ENCODE data around the gene CPXM2. TPM values are rescaled to one million over a fixed set of nuclear protein-coding genes. Genes with fewer than 3 reads are reported as not detected.

CPXM2 gene
- total RNA-seq, 2 experiments from 2014 or later = not detected

DNA sequence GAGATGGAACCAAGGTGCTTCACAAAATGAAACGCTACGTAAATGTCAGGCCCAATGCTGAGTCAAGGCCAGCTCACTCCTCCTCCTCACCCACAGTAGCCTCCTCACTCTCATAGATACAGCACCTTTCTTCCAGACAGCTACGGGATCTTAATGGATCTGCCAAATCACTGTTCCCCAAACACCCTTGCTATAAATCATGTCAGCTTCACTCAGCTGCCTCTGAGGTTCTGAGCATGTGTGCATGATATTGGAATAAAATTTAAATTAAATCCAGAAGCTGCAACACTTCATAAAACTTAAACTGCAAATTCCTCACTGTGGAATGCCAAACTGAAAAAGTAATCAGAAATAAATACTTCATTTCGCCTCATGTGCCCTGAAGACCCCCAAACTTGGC lies 14.7 kb upstream of the CPXM2 start:
- ChIA-PET CTCF (no interaction called here), POLR2A (no interaction called here)

DNA sequence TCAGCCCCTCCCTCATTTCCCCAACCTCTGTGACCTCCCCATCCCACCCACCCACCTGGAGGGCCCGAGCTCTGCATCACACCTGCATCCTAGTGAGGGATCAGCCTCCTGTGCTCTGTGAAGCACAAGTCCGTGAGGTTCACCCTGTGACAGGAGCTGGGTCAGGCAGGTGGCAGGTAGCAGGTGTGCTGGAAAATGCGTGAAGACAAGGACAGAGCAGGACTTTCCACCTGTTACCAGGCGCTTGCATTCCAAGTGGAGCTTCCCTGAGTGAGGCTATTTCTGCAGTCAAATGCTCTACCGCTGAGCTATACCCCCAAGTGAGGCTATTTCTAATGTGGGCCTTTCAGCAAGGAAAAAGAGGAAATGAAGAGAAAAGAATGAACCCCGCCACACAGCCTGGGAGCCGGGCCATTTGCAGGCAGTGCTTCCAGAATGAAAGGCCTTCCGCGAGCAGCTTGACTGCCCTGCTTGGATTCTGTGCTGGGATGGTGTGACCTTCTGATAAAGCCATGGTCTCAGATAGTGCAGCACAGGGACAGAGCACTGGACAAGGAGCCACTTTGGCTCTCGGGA lies 13.3 kb upstream of the CPXM2 start:
- ChIA-PET POLR2A (no interaction called here), CTCF (no interaction called here)

DNA sequence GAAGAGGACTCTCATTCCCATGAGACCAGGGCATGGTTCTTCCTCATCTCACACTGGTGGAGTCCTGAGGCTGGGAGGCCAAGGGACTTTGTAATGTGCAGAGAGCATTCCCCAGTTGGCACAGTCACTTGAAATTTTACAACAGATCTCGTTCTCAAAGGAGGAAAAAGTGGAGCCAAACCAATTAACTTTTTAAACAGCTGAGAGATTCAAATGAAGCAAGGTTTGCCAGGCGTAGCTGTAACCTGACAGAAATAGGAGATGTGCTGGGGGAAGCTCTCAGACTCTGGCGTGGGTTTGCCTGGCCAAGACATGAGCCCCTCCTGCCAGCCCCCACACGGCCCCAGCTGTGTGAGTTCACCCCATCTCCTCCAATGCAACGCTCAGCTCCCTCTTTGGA lies 12.0 kb upstream of the CPXM2 start:
- ChIA-PET POLR2A (no interaction called here), CTCF (no interaction called here)

DNA sequence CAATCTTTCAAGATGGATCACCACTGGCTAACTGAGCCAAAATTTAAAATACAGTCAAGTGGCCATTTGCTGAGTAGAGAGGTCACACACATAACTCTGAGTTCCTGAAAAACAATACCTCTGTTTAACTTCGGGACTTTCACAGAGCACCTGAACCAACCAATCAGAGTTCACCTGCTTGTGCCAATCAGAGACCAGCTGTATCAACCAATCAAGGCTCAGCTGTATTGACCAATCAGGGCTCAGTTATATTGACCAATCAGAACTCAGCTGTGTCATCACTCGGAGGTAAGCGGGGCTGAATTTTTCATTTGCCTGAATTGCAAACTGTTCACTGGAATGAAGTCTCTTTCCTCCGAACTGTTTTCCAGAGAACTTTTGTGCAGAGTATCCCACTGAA lies 10.0 kb upstream of the CPXM2 start:
- ChIA-PET CTCF (no interaction called here), POLR2A (no interaction called here)

DNA sequence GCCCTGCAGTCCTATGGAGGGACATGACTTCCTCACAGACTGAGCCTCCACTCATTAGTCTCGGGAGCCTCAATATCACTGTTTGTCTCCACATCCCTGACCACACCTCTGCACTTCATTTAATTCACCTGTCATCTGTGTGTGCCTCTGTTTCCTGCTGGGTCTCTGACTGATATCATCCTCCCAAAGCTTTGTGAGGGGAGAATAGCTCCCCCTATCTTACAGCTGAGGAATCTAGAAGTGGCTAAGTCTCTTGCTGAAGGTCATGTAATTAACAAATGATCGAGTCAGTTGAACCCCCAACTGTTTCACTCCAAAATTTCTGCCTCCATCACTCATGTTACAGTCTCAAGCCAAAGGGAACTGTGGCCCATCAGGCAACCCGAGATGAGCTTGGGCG lies 5.5 kb upstream of the CPXM2 start:
- ChIA-PET CTCF (no interaction called here), POLR2A (no interaction called here)

DNA sequence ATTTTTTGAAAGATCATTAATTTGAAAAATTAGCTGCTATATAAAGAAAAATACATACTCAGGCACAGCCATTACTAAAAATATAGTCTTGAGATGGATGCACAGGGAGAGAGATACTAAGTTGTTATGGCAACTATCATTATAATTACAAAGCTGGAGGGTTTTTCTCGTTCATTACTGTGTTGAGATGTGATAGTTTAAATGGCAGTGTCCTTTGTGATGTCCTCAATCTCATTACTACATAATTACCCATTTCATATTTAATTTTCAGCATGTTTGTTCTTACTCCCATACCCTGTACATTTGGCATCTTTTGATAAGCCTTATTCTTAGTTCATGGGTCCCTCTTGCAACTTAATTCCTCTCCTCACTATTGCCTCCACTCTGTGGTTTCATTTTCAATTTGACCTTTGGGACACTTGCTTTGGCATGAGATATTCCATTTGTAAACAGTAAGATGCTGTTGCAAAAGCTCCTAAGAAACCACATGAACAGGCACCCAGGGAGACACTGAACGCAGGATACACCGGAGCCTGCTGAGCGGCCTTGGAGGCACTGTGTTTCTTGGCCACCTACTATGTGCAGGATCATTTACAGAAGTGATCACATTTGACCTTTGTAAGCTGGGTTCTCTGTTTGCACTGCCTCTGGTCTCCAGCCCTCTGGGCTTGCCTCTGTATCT lies 4.8 kb upstream of the CPXM2 start:
- POLR2A ChIA-PET = no interaction called here
- CTCF ChIA-PET = no interaction called here

DNA sequence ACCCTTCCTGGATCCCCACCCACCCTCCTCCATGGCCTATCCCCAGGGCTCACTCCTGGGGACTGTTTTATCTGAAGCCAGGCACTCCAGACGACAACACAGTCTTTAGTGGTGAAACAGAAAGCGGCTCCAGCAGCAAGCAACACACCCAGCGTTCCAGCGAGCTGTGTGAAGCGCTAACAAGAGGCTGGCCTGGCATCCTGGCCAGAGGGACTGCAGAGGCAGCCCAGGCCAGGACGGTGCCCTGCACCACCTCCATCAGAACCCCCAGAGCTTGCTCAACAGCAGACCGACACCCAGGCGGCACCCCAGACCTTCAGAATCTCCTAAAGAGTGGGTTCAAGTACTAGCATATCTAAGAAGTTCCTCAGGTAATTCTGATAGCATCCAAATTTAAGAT lies 2.0 kb upstream of the CPXM2 start:
- POLR2A ChIA-PET = no interaction called here
- CTCF ChIA-PET = no interaction called here

DNA sequence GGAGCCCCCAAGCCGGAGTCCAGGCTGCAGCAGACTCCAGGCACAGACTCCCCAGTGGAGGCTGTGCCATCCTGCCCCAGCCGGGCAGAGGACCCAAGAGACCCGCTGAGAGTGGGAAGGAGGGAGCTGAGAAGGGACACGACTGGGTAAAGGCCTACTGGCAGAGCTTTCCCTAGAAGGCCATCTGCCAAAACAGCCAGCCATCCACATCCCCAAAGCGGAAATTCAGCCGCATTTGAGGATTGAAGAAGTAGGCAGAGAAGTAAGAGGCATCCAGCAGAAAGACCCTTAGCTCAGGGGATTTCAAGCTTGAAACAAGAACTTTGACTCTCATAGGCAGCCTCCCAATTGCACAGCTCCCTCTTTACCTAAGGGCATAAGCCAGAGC lies 857 bp downstream of the CPXM2 start:
- CTCF ChIA-PET = no interaction called here
- POLR2A ChIA-PET = no interaction called here

DNA sequence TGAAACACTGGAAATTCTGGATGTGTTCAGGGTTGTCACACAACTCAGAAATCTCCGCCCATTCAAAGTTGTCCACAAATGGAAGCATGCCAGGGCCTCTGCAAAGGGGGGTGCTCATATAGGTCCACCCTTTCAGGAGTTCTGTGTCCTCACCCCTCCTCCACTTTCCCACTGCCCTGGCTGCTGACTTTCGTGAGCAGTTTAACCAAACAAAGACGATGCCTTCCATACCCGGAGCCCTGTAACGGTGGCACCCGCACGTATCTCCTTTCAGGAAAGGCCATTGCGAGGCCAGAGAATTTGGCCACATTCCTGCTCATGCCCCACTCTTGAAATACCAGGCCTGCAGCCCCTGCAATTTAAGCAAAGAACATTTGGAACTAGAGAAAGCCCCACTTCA lies 1.4 kb downstream of the CPXM2 start:
- CTCF ChIA-PET = no interaction called here
- POLR2A ChIA-PET = no interaction called here

DNA sequence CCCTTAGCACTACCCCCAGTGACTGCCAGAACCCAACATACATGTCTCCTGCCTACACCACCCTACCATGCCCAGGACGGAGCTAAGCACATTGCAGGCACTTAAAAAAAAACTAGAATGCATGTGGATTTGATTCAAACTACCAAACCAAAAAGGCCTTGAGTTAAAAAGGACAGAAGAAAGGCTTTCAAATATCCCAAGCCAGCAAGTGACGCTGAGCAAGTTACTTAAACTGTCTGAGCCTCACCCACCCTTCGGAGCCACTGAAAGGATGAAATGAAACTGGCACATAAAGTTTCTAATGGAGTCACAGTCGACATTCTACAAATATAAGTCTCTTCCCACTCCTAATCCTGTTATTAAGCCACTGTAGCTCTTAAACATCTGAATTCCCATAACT lies 1.8 kb downstream of the CPXM2 start:
- POLR2A ChIA-PET = no interaction called here
- CTCF ChIA-PET = no interaction called here

DNA sequence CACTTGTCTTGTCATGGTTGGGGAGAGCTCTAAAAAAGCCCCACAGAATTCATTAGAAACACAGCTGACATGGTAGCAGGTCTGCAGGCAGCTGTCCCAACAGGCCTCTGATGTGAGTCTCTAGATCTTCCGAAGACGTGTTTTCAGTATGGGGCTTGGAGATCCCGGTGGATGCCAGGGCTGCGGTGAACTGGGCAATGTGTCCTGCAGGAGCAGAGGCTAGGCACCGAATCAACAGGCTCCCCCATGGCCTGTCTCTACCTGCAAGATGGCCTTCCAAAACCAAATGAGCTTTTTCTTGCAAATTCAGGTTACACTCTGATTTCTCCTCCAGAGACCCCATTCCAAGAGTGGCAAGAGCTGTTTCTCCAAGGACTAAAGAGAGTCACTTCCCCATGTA lies 2.9 kb downstream of the CPXM2 start:
- CTCF ChIA-PET = no interaction called here
- POLR2A ChIA-PET = no interaction called here

DNA sequence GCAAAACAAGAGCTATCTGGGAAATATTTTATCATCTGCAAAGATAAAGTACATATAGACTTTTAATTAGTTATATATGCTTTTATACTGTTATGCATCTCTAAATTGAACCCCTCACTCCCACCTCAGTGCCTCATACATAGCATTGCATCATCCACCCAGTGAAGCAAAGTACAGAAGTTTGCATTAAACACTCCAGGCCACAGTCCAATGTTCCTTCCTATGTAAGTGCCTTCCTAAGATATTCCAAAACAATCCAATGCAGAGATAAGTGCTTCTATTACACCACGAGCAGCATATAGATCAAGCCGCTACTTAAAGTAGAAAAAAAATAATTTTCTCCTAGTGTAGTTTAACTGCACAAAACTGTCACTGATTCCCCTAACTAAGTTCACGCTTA lies 3.4 kb downstream of the CPXM2 start:
- CTCF ChIA-PET = no interaction called here
- POLR2A ChIA-PET = no interaction called here

DNA sequence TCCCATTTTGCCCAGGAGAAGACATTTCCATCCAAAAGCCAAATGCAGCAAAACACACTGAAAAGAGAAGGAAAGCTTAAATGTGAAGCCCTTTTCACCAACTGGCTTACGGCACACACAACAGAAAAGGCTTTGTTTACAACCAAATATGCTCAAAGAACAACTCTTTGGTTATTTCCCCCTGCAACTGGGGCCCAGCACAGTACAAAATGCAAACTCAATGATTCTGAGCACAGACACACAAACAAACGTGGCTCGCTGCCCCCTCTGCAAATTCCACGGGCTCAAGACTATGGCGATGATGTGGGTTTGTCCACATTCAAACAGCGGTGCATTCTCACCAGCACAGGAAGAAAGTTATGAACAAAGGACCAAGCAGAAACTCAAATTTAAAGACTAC lies 5.3 kb downstream of the CPXM2 start:
- CTCF ChIA-PET = no interaction called here
- POLR2A ChIA-PET = no interaction called here

DNA sequence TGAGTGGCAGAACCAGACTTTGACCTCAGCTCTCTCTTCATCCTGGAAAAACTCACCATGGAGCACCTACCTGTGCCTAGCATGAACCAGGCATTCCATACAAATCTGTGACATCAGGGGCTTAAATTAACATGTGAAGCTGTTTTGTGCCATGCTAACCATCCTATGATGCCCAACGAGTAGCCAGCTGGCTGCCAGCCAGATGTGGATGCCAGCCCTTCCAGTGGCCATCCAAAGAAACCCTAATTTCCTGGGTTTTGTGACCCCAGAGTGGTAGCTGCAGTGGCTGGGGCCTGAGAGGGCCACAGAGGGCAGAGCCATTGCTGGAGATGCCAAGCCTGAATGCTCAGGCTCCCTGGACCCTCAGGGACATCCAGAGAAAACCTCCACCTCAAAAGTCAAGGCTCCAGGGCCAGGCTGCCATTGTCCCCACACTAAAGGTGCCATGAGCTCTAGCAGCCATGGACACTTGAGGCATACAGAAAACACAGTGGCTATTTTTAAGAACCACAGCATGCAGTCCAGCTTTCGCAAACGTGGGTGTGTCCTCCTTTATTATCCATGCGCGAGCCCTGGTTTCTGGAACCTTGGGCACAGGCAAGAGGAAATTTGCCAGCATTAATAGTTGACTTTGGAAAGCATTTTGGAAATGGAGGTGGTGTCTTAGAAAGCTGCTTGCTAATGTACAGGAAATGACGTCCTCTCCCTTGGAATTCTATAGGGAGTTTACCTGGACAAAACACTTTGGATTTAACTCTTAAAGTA lies 6.0 kb downstream of the CPXM2 start:
- CTCF ChIA-PET = no interaction called here
- POLR2A ChIA-PET = no interaction called here

DNA sequence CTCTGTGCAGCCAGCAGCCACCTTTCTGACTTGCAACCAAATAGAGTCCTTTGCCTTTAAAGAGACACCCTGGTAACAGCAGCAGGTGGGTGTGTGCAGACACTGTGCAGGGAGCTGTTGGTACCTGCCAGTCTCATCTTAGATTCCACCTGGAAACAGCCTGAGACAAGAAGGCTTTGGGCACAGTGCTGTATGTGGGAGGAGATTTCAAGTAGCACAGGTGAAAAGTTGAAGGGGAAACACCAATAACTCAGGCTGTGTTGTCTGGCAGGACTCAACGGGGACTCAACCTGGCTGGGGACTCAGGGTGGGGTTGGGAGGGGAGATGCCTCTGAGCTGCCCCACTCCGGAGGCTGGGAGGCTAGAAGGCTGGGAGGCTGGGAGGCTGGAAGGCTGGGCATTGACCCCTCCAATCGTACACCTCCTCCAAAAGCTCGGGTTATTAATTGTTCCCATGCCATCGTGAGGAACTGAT lies 6.7 kb downstream of the CPXM2 start:
- ChIA-PET POLR2A (no interaction called here), CTCF (no interaction called here)

DNA sequence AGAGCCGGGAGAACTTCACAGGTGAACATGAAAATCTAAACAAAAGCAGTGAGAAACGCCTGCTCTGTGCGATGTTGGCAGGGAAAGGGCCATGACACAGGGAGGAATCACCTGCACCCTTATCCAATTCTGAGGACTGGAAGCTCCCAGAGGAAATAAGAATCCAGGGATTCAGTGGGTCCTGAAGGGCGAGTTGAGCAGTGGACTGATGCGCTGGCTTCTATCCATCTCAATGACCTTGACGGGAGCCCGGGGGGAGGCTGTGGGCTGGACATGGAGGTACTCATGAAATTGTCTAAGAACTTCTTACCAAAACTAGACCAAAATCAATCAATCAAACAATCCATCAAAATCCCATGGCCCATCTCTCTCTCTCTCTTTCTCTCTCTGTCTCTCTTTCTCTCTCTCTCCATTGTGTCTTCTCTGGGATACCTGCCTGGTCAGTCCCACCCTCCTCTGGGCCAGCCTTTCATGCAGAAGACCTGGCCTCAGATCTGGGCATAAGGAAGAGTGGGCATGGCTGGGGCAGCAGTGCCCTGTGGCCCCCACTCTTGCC lies 7.2 kb downstream of the CPXM2 start:
- ChIA-PET CTCF (no interaction called here), POLR2A (no interaction called here)

DNA sequence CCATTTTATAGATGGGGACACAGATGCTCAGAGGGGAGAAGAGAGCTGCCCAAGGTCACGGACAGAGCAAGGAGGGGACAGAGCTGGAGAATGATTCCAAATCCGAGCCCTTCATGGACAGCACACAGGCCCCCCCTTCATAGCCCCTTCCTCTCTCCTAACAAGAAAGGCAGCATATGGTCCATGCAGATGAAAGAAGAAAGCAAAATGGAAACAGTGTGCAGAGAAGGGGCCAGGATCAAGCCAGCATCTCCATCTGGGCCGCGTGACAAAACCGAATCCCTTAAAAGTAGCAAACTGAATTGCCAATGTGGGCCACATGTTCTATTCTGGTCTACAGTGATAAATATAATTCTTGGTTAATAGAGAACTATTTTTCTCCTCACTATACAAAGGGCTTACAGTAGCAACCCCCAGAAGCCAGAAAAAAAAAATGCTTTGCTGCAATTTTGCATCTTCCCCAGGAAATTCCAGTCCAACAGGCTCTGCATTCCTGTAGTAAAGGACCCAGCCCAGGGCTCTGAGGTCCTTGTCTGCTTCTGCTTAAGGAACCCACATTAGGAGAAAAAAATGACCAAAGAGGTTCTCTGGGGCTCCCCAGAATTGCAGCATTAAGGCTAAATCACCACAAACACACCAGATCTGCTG lies 7.8 kb downstream of the CPXM2 start:
- POLR2A ChIA-PET = no interaction called here
- CTCF ChIA-PET = no interaction called here

DNA sequence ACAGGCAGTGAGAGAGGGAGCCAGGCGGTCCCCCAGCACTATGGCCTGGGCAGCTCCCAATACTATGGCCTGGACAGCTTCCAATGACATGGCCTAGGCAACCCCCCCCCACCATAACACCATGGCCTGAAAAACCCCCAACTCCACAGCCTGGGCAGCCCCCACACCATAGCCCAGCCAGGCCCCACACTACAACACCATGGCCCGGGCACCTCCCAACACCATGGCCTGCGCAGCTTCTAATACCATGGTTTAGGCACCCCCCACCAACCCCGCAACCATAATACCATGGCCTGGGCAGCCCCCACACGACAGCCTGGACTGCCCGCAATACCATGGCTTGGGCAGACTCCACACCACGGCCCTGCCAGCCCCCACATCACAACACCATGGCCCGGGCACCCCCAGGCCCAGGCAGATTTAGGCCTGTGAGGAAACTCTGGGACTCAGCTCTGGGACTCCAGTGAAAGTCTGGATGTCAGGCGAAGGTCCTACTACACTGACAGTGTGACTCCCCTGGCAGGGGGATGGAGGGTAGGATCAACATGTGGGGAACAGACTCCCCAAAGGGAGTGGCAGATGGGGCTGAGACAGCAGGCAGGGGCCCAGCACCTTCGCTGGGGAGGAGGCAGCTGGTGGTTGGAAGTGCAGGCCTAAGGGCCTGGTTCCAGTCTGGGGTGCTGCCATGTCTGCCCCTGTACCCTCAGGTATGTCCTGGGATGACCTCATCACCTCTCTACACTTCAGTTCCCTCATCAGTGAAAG lies 8.7 kb downstream of the CPXM2 start:
- POLR2A ChIA-PET = no interaction called here
- CTCF ChIA-PET = no interaction called here

DNA sequence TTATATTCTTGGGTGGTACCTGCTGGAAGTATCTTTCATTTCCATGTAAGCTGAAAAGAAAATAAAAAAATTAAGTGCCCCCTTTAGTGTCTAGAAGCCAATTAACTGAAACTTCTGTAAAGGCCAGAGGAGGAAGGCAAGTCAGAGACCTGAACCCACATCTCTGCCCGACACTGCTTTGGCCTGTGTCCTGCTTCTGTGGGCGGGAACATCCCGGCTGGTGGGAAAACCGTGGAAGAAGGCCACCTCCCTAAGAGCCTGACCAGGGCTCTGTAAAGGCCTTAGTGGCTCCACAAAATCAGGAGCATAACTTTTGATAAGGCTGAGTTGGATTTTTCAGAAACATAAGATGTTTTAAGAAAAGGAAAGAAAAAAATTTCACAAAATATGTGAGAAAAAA lies 9.4 kb downstream of the CPXM2 start:
- POLR2A ChIA-PET = no interaction called here
- CTCF ChIA-PET = no interaction called here

DNA sequence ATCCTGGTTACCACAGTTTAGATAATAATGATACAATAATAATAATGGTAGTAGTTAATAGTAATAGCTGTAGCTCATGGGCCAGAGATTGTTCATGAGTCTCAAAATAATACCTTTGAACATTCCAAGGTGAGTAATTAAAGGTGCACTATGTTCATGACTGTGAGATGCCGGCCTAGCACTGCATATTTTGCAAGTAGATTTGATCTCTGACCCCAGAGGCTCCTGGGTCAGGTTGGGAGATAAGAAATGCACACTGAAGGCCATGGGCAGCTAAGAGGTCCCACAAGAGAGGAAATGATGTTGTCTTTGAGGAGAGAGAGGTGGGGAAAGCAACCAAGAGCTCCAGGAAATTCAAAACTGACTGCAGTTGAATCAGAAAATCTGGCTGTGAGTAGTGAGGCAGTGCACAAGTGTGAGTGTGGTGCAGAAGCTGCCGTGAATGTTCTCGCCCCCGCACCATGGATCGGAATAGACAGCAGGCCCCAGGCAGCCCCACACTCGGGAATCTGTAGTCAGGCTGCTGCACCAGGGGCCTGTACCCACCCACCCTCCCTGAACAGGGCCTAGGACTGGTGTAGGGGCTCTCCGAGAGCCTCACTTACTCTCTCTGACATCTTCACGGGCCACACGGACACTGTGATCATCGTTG lies 11.9 kb downstream of the CPXM2 start:
- POLR2A ChIA-PET = no interaction called here
- CTCF ChIA-PET = no interaction called here

Measured in activated CD8-positive, alpha-beta memory T cell treated with anti-CD3 and anti-CD28 coated beads for 36 hours (primary cell).